Transverse colon (tissue), 4 donors: ENCODE data around the gene ID1.
A peak's percentile ranks its signal among the peaks of the same experiment; 100 is the strongest.

Source experiments
- EP300 ChIP-seq: sonication (generic); formaldehyde crosslinking; IDR thresholded peaks from one replicate; pipeline ENCODE4 v1.6.1; 2017; ENCODE audit warnings: antibody characterized with exemption, low read depth
- POLR2A ChIP-seq: fragments of 450-650 bp; IDR thresholded peaks from one replicate; pipeline ENCODE4 v1.6.1; 2016; ENCODE audit warnings: antibody characterized with exemption, mild to moderate bottlenecking, moderate library complexity
- POLR2AphosphoS5 ChIP-seq, 3 donors: sonication (generic); formaldehyde crosslinking; IDR thresholded peaks; one replicate each; pipeline ENCODE4 v1.6.1; 2016; ENCODE audit warnings: antibody characterized with exemption in 3 of 3
- TF ChIP-seq, protein P1 (sequence below), 5 experiments: fragments of 200-600 bp in 3 of 5; fragments of 450-650 bp in 2 of 5; sonication (generic) in 3 of 5; IDR thresholded peaks; 1 replicate in 2 of 5; 2 replicates in 3 of 5; pipeline ENCODE4 v1.5.1; 2016 to 2017; ENCODE audit warnings: antibody characterized with exemption in 5 of 5, inconsistent platforms in 3 of 5, mild to moderate bottlenecking in 2 of 5, moderate library complexity in 1 of 5

DNA sequence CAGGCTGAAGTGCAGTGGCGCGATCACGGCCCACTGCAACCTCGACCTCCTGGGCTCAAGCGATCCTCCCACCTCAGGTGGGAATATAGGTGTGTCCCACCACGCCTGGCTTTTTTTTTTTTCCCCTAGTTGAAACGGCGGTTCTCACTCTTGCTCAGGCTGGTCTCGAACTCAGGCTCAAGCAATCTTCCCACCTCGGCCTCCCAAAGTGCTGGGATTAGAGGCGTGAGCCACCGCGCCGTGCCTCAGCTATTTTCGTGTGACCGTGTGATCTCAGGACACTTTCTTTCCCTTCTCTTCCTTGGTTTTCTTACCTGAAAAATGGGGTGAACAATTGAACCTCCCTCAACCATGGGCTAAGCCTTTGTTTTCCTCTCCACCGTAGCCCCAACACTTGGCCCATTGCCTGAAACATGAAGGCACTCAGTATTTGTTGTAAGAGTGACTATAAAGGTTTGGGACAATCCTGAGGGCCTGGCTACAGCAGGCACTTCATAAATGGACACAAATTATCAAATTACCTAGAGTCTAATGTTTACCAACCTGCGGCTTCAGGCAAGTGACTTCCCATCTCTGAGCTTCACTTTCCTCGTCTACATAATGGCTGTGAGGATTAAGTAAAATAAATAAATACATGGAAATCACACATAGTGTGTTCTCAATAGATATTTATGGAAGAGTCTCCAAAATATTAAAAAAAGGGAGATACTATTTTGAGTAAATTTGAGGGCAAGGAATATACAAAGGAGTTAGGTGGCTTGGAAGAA is 31.4 kb upstream of the ID1 start:
- TF ChIP-seq, protein P1, sequence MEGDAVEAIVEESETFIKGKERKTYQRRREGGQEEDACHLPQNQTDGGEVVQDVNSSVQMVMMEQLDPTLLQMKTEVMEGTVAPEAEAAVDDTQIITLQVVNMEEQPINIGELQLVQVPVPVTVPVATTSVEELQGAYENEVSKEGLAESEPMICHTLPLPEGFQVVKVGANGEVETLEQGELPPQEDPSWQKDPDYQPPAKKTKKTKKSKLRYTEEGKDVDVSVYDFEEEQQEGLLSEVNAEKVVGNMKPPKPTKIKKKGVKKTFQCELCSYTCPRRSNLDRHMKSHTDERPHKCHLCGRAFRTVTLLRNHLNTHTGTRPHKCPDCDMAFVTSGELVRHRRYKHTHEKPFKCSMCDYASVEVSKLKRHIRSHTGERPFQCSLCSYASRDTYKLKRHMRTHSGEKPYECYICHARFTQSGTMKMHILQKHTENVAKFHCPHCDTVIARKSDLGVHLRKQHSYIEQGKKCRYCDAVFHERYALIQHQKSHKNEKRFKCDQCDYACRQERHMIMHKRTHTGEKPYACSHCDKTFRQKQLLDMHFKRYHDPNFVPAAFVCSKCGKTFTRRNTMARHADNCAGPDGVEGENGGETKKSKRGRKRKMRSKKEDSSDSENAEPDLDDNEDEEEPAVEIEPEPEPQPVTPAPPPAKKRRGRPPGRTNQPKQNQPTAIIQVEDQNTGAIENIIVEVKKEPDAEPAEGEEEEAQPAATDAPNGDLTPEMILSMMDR (IDR thresholded peaks at IDR 0.05) = peak in 1 of 5 experiments; percentile 36
- TF ChIP-seq POLR2AphosphoS5 (IDR thresholded peaks at IDR 0.05) = no peak
- no peak for TF ChIP-seq POLR2A
- TF ChIP-seq EP300 = no peak
